OCI-LY1 (cell line): Measurements from ENCODE around the gene FARS2.

Source experiments
- H2AFZ ChIP-seq: fragments of 200-600 bp; sonication (generic), shearing (Covaris generic); 2 replicates; pipeline ENCODE4 v1.6.0; 2014; ENCODE audit warnings: antibody characterized with exemption, mild to moderate bottlenecking, low read length
- H3F3A ChIP-seq: fragments of 200-600 bp; sonication (generic), shearing (Covaris generic); 2 replicates; pipeline ENCODE4 v1.6.0; 2014; ENCODE audit warnings: mild to moderate bottlenecking, antibody characterized with exemption, low read length, moderate library complexity; ENCODE audit not compliant: insufficient read depth
- H3K27ac ChIP-seq: fragments of 200-600 bp; sonication (generic); 2 replicates; pipeline ENCODE4 v1.5.1; 2014; ENCODE audit warnings: low read length, mixed run types, mild to moderate bottlenecking, low read depth; ENCODE audit not compliant: poor library complexity, severe bottlenecking
- H3K27me3 ChIP-seq: fragments of 200-600 bp; sonication (generic); 2 replicates; pipeline ENCODE4 v1.6.0; 2014; ENCODE audit warnings: antibody characterized with exemption, mild to moderate bottlenecking, low read length, moderate library complexity; ENCODE audit not compliant: insufficient read depth
- H3K36me3 ChIP-seq: fragments of 200-600 bp; sonication (generic); 2 replicates; pipeline ENCODE4 v1.6.1; 2014; ENCODE audit warnings: mild to moderate bottlenecking, antibody characterized with exemption, low read length, moderate library complexity, mixed read lengths; ENCODE audit not compliant: insufficient read depth
- H3K4me1 ChIP-seq: fragments of 200-600 bp; sonication (generic); 2 replicates; pipeline ENCODE4 v1.5.1; 2014; ENCODE audit warnings: mild to moderate bottlenecking, low read length, moderate library complexity; ENCODE audit not compliant: insufficient read depth, severe bottlenecking
- H3K4me2 ChIP-seq: fragments of 200-600 bp; sonication (generic), shearing (Covaris generic); 2 replicates; pipeline ENCODE4 v1.6.1; 2014; ENCODE audit warnings: low read length
- H3K4me3 ChIP-seq: fragments of 200-600 bp; sonication (generic); 2 replicates; pipeline ENCODE4 v1.5.1; 2014; ENCODE audit warnings: low read length, low read depth, mild to moderate bottlenecking, mixed read lengths; ENCODE audit not compliant: poor library complexity, severe bottlenecking
- H3K79me2 ChIP-seq: fragments of 200-600 bp; shearing (Covaris generic); 2 replicates; pipeline ENCODE4 v1.6.1; 2016; ENCODE audit warnings: mixed run types, low read length, mixed read lengths; ENCODE audit not compliant: insufficient read depth
- H3K9ac ChIP-seq: fragments of 200-600 bp; sonication (generic), shearing (Covaris generic); 2 replicates; pipeline ENCODE4 v1.6.1; 2014; ENCODE audit warnings: mild to moderate bottlenecking, low read length, mixed read lengths
- H3K9me2 ChIP-seq: fragments of 200-600 bp; sonication (generic), shearing (Covaris generic); 2 replicates; pipeline ENCODE4 v1.6.1; 2014; ENCODE audit warnings: low read depth, mild to moderate bottlenecking, low read length, mixed read lengths
- H3K9me3 ChIP-seq: fragments of 200-600 bp; shearing (Covaris generic); 2 replicates; pipeline ENCODE4 v1.6.1; 2014; ENCODE audit warnings: low read length, mixed read lengths
- H4K20me1 ChIP-seq: fragments of 200-600 bp; sonication (generic), shearing (Covaris generic); 2 replicates; pipeline ENCODE4 v1.6.0; 2016; ENCODE audit warnings: mild to moderate bottlenecking, low read length; ENCODE audit not compliant: insufficient read depth
- CTCF ChIP-seq: fragments of 200-600 bp; sonication (generic), shearing (Covaris generic); IDR thresholded peaks from 2 replicates; pipeline ENCODE4 v1.5.1; 2017; ENCODE audit warnings: mild to moderate bottlenecking, antibody characterized with exemption, low read length, moderate library complexity, mixed read lengths
- EZH2 ChIP-seq: fragments of 200-600 bp; sonication (generic), shearing (Covaris generic); IDR thresholded peaks from 2 replicates; pipeline ENCODE4 v1.8.0; 2017; ENCODE audit warnings: borderline replicate concordance, mixed run types, mild to moderate bottlenecking, antibody characterized with exemption, low read length, moderate library complexity, mixed read lengths

FARS2 gene

GRCh38 chr6:5424726-5425125 is 163.4 kb downstream of the FARS2 start:
- Histone ChIP-seq H3K9me2 (no peaks in the 10 kb centered on the region), H3K4me2 (no peak overlapping the region), H2AFZ (no peak overlapping the region), H3K36me3 (peaks cover 8% of the 10 kb centered on the region; the same call in 1 of the 2 replicates), H3K79me2 (no peaks in the 10 kb centered on the region), H3K4me1 (peaks cover 40% of the 10 kb centered on the region), H3K27me3 (no peaks in the 10 kb centered on the region), H3K27ac (peak overlapping the region; percentile 85), H3K9ac (no peak overlapping the region), H4K20me1 (no peaks in the 10 kb centered on the region), H3K4me3 (no peak overlapping the region), H3F3A (no peaks in the 10 kb centered on the region; the same call in 1 of the 2 replicates), H3K9me3 (no peaks in the 10 kb centered on the region)
- no peak for TF ChIP-seq CTCF
- no peak for TF ChIP-seq EZH2

- Histone ChIP-seq H4K20me1 (no peaks in the 10 kb centered on the region), H3K27me3 (no peaks in the 10 kb centered on the region), H3K9me2 (no peaks in the 10 kb centered on the region), H3K4me3 (no peak overlapping the region), H3F3A (no peaks in the 10 kb centered on the region; the same call in 1 of the 2 replicates), H3K4me2 (no peak overlapping the region), H3K36me3 (peaks cover 8% of the 10 kb centered on the region; the same call in 1 of the 2 replicates), H3K27ac (peak overlapping the region; percentile 85), H3K9me3 (no peaks in the 10 kb centered on the region), H3K79me2 (no peaks in the 10 kb centered on the region), H3K9ac (no peak overlapping the region), H3K4me1 (peaks cover 40% of the 10 kb centered on the region), H2AFZ (no peak overlapping the region)
- TF ChIP-seq EZH2, result no peak
- TF ChIP-seq CTCF, result no peak
Measured at GRCh38 chr6:5425267-5425666, 164.0 kb downstream of the FARS2 start.

- no peak overlapping the region for H3K9ac ChIP-seq
- H3K4me3 ChIP-seq, result no peak overlapping the region
- H4K20me1 ChIP-seq, result no peaks in the 10 kb centered on the region
- H3K36me3 ChIP-seq, result peaks cover 4% of the 10 kb centered on the region; the same call in 1 of the 2 replicates
- no peaks in the 10 kb centered on the region for H3K79me2 ChIP-seq
- H3K4me1 ChIP-seq, result peaks cover 40% of the 10 kb centered on the region
- no peaks in the 10 kb centered on the region for H3K27me3 ChIP-seq
- TF ChIP-seq EZH2 (no peak), CTCF (no peak)
- no peaks in the 10 kb centered on the region; the same call in 1 of the 2 replicates for H3F3A ChIP-seq
- H2AFZ ChIP-seq, result no peak overlapping the region
- no peaks in the 10 kb centered on the region for H3K9me3 ChIP-seq
- no peak overlapping the region for H3K4me2 ChIP-seq
- H3K9me2 ChIP-seq, result no peaks in the 10 kb centered on the region
- H3K27ac ChIP-seq, result peak overlapping the region; percentile 85
Measured at GRCh38 chr6:5425797-5426196, 164.5 kb downstream of the FARS2 start.
